Kidney epithelial cell (primary cell): ENCODE data around the gene RIMOC1. TPM values are rescaled to one million over a fixed set of nuclear protein-coding genes. Genes with fewer than 3 reads are reported as not detected.

Source experiments
- DNase-seq: peaks from one replicate; pipeline ENCODE4 v3.0.0-alpha.2; 2010; ENCODE audit warnings: low read depth
- H3K27me3 ChIP-seq: 2 replicates; pipeline ENCODE4 v1.6.0; 2011; ENCODE audit warnings: low read length; ENCODE audit not compliant: control insufficient read depth, insufficient read depth
- H3K36me3 ChIP-seq: 2 replicates; pipeline ENCODE4 v1.5.1; 2011; ENCODE audit warnings: low read length; ENCODE audit not compliant: control insufficient read depth, insufficient read depth
- H3K4me3 ChIP-seq: 2 replicates; pipeline ENCODE4 v1.5.1; 2011; ENCODE audit warnings: low read depth, mild to moderate bottlenecking, control low read depth, low read length
- total RNA-seq: library from RNA; depleted of rRNA; stranded (reverse); fragments of >200 nt; gene quantifications from 2 replicates; pipeline ENCODE4 v1.2.3, GENCODE V29; 2015
- TF ChIP-seq, protein P1 (sequence below): IDR thresholded peaks from 2 replicates; pipeline ENCODE4 v1.5.1; 2011; ENCODE audit warnings: mild to moderate bottlenecking, moderate library complexity, low read length, control low read depth, inconsistent platforms; ENCODE audit not compliant: insufficient read depth, poor library complexity, severe bottlenecking

RIMOC1 gene
- total RNA-seq, 1 donor from 2014 or later: 30.7 TPM

DNA sequence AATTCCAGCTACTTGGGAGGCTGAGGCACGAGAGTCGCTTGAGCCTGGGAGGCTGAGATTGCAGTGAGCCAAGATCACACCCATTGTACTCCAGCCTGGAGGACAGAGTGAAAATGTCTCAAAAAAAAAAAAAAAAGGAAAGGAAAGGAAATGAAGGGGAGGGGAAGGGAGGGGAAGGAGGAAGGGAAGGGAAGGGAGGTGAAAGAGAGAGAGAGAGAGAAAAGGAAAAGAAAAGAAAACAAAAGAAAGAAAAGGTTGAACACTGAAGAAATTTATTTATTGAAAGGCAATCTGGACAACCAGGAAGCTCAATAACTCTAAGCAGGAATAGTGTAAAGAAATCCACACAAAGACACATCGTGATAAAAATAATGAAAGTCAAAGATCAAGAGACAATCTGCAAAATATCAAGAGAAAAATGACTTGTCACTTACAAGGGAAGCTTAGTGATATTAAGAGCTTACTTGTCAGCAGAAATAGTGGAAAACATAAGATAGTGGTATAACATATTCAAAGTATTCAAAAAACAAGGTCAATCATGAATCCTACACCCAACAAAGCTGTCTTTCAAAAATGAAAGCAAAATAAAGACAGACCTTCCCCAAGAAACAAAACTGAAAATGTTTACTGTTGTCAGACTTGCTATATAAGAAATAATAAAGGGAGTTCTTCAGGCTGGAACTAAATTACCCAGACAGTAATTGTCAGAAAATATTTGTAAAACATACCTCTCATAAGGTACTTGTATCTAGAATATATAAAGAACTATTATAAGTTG lies 10.9 kb upstream of the RIMOC1 start:
- no peaks in the 10 kb centered on the region for H3K36me3 ChIP-seq
- DNase-seq: no peak

DNA sequence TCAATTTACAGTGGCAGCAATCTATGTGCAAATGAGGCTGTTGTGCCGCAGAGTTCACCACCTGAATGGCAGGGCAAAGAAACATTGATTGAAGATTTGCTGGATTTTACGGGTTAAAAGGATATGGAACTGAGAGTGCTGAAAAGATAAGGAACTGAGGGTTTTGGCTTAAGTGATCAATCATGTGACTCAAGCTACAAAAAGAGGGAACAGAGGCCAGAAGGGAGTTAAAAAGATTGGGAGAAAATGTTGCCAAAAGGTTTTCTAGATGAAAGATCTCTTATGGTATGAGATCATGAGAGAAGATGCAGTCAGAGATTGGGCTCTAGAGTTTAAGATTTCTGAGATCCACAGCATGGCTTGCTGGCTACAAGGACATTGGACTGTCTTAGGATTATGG lies 7.9 kb upstream of the RIMOC1 start:
- no peaks in the 10 kb centered on the region for H3K27me3 ChIP-seq
- no peaks in the 10 kb centered on the region for H3K36me3 ChIP-seq
- TF ChIP-seq, protein P1, sequence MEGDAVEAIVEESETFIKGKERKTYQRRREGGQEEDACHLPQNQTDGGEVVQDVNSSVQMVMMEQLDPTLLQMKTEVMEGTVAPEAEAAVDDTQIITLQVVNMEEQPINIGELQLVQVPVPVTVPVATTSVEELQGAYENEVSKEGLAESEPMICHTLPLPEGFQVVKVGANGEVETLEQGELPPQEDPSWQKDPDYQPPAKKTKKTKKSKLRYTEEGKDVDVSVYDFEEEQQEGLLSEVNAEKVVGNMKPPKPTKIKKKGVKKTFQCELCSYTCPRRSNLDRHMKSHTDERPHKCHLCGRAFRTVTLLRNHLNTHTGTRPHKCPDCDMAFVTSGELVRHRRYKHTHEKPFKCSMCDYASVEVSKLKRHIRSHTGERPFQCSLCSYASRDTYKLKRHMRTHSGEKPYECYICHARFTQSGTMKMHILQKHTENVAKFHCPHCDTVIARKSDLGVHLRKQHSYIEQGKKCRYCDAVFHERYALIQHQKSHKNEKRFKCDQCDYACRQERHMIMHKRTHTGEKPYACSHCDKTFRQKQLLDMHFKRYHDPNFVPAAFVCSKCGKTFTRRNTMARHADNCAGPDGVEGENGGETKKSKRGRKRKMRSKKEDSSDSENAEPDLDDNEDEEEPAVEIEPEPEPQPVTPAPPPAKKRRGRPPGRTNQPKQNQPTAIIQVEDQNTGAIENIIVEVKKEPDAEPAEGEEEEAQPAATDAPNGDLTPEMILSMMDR: no peak
- H3K4me3 ChIP-seq: no peak overlapping the region
- DNase-seq: no peak

More for the DNA sequence above, 10.9 kb upstream of the RIMOC1 start:
- Histone ChIP-seq H3K27me3 (no peaks in the 10 kb centered on the region), H3K4me3 (no peak overlapping the region)
- TF ChIP-seq, protein P1: no peak

DNA sequence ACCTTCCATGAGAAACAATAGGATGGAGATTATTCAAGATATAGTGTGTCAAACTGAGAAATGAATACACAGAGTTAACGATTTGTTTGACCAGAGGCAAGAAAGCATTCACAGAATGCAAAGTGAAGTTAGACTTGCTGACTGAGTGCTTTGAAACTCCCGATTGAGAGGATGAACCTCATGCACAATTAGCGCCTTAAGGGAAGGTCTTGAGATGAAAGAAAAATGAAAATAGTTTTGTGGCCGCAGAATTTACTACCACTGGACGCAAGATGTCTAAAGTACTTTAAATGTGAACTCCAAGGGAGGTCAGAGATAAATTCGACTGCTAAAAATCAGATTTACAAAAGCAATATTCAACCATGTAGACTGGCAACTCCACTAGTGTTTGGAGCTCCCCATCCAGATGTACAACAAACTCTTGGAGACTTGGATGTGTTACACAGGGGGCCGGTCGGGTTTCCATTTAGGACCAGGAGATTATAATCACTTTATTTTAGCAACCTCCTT lies 707 bp upstream of the RIMOC1 start:
- Histone ChIP-seq H3K4me3 (peak overlapping the region; percentile 60), H3K36me3 (no peaks in the 10 kb centered on the region), H3K27me3 (no peaks in the 10 kb centered on the region)
- no peak for DNase-seq
- TF ChIP-seq, protein P1: no peak

DNA sequence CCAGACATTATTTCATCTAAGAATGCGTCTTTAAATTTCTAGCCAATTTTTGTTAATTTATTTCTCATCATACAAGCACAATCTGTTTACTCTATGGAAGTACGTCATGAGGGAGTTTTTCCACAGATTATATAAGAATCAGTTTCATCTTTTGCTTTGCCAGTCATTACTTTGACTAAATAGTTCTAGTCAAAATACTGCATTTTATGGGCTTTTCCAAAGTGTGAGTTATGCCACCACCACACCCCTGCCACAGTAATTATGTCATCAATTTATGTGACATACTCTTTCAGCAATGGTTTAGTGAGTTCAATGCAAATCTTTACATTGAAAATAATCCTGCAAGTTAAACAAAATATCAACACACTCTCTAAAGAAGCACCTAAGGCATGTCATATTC lies 2.0 kb downstream of the RIMOC1 start:
- TF ChIP-seq, protein P1: no peak
- Histone ChIP-seq H3K36me3 (no peaks in the 10 kb centered on the region), H3K4me3 (no peak overlapping the region), H3K27me3 (no peaks in the 10 kb centered on the region)
- DNase-seq: no peak

DNA sequence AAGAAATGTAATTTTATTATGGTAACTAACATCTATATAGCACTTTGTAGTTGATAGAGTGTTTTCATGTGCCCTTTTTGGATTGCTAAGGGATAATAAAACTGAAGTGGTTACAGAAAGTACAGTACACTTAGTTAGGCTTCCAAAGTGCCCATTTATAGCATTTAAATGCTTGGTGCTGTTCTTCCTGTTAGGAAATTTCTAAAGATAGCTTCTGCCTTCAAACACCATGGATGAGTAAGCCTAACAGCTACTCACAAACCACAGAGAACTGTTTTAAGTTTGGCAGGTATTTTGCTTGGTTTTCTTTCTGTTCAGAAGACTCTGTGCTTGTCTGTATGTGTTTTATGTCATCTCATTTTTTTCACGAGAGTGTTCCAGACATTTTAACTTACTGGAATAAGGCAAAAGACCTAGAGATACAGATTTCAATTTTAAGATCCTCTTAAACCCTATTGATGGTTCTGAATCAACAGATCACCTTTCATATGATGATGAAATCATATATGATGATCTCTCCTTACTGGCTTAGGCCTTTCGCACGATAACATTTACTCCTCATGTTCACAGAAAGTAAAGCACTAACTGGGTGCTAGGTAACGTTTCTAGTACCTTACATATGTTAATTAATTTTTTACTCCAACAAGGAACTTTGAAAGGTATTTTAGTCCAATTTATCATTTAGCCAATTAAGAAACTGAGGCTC lies 4.4 kb downstream of the RIMOC1 start:
- DNase-seq: peak; percentile 38
- Histone ChIP-seq H3K27me3 (no peaks in the 10 kb centered on the region), H3K4me3 (no peak overlapping the region), H3K36me3 (no peaks in the 10 kb centered on the region)
- TF ChIP-seq, protein P1: no peak

DNA sequence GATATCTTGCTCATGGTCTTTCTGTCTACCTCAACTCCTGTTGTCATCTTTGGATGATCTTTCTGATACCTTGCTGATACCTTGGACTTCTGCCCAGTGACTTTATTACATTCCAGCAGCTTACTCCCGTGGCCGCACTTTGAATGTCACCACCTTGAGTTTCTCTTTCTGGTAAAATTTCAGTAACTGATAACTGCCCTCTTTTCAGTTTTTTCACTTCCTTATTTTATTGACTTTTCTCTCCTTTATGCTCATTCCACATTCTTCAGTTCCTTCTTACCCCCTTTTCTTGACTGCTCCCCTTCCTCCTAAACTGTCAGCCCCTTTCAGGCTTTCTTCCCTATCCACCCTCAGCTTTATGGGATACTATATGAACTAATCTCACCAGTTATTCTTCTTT lies 14.0 kb downstream of the RIMOC1 start:
- TF ChIP-seq, protein P1: no peak
- Histone ChIP-seq H3K27me3 (no peaks in the 10 kb centered on the region), H3K36me3 (no peaks in the 10 kb centered on the region), H3K4me3 (no peak overlapping the region)
- no peak for DNase-seq
